IPS DF 6.9 (cell line): ENCODE data around the gene MPPE1.
A peak's percentile ranks its signal among the peaks of the same experiment; 100 is the strongest.
"Not testable (repeated sequence)": the region's sequence is repeated elsewhere in the genome, so short reads cannot be mapped to it uniquely, and the experiment has no call there.

ENCODE experiments used
- DNase-seq: peaks from one replicate; pipeline ENCODE4 v3.0.0-alpha.2; 2013; ENCODE audit warnings: low read depth, low spot score
- H3K27ac ChIP-seq: one replicate; pipeline ENCODE4 v1.5.1; 2013; ENCODE audit warnings: low read length, control low read depth
- H3K27me3 ChIP-seq: 2 replicates; pipeline ENCODE4 v1.6.1; 2013; ENCODE audit warnings: mild to moderate bottlenecking, low read length; ENCODE audit not compliant: control insufficient read depth, insufficient read depth
- H3K36me3 ChIP-seq: 2 replicates; pipeline ENCODE4 v1.6.1; 2013; ENCODE audit warnings: low read length; ENCODE audit not compliant: control insufficient read depth, insufficient read depth
- H3K4me1 ChIP-seq: 2 replicates; pipeline ENCODE4 v1.6.1; 2013; ENCODE audit warnings: low read length; ENCODE audit not compliant: control insufficient read depth, insufficient read depth
- H3K4me3 ChIP-seq: 2 replicates; pipeline ENCODE4 v1.5.1; 2013; ENCODE audit warnings: mild to moderate bottlenecking, low read length
- H3K9me3 ChIP-seq: 2 replicates; pipeline ENCODE4 v1.6.1; 2013; ENCODE audit warnings: low read length, inconsistent platforms; ENCODE audit not compliant: control insufficient read depth, insufficient read depth
- WGBS: extraction: QIAGEN DNeasy Blood & Tissue Kit; methylation state at CpG from one replicate; pipeline ENCODE4 v1.1.7; 2013; ENCODE audit warnings: mixed read lengths, missing lambda C conversion rate; ENCODE audit not compliant: insufficient read length, insufficient coverage; 5-methylcytosine and 5-hydroxymethylcytosine counted together

Gene MPPE1

GRCh38 chr18:11947214-11948191 lies 39.4 kb upstream of the MPPE1 start:
- no peaks in the 10 kb centered on the region for H3K9me3 ChIP-seq
- H3K4me1 ChIP-seq = peaks cover 7% of the 10 kb centered on the region; the same call in 1 of the 2 replicates
- H3K27ac ChIP-seq = no peak overlapping the region
- H3K4me3 ChIP-seq = peak overlapping the region; percentile 59; the same call in 1 of the 2 replicates
- DNase-seq = peak; percentile 64
- WGBS = no CpG with 5 or more reads among the region's 55 CpGs
- no peaks in the 10 kb centered on the region for H3K36me3 ChIP-seq
- H3K27me3 ChIP-seq = no peaks in the 10 kb centered on the region

- no peaks in the 10 kb centered on the region for H3K27me3 ChIP-seq
- H3K4me3 ChIP-seq = no peak overlapping the region
- H3K4me1 ChIP-seq = peaks cover 6% of the 10 kb centered on the region; the same call in 1 of the 2 replicates
- no CpG with 5 or more reads among the region's 3 CpGs for WGBS
- no peak for DNase-seq
- no peak overlapping the region for H3K27ac ChIP-seq
- no peaks in the 10 kb centered on the region for H3K9me3 ChIP-seq
- no peaks in the 10 kb centered on the region for H3K36me3 ChIP-seq
Observed at GRCh38 chr18:11946756-11947155, 38.6 kb upstream of the MPPE1 start.

- not testable (repeated sequence) for H3K4me1 ChIP-seq, H3K4me3 ChIP-seq, H3K36me3 ChIP-seq, H3K9me3 ChIP-seq, H3K27ac ChIP-seq, DNase-seq, H3K27me3 ChIP-seq
- no CpG with 5 or more reads among the region's 22 CpGs for WGBS
Observed at GRCh38 chr18:11945834-11946659, 37.9 kb upstream of the MPPE1 start.

- no CpG with 5 or more reads among the region's 5 CpGs for WGBS
Observed at GRCh38 chr18:11944786-11945185, 36.7 kb upstream of the MPPE1 start.

GRCh38 chr18:11944252-11944651 lies 36.1 kb upstream of the MPPE1 start:
- DNase-seq = no peak
- no peaks in the 10 kb centered on the region for H3K36me3 ChIP-seq
- no CpG with 5 or more reads among the region's 4 CpGs for WGBS
- H3K27me3 ChIP-seq = no peaks in the 10 kb centered on the region
- H3K4me1 ChIP-seq = peaks cover 2% of the 10 kb centered on the region; the same call in 1 of the 2 replicates
- H3K9me3 ChIP-seq = no peaks in the 10 kb centered on the region
- H3K27ac ChIP-seq = no peak overlapping the region
- H3K4me3 ChIP-seq = no peak overlapping the region

More at GRCh38 chr18:11944786-11945185, 36.7 kb upstream of the MPPE1 start:
- H3K9me3 ChIP-seq = no peaks in the 10 kb centered on the region
- no peaks in the 10 kb centered on the region for H3K36me3 ChIP-seq
- no peaks in the 10 kb centered on the region for H3K27me3 ChIP-seq
- H3K27ac ChIP-seq = no peak overlapping the region
- H3K4me3 ChIP-seq = no peak overlapping the region
- peaks cover 2% of the 10 kb centered on the region; the same call in 1 of the 2 replicates for H3K4me1 ChIP-seq
- DNase-seq = no peak

DNA sequence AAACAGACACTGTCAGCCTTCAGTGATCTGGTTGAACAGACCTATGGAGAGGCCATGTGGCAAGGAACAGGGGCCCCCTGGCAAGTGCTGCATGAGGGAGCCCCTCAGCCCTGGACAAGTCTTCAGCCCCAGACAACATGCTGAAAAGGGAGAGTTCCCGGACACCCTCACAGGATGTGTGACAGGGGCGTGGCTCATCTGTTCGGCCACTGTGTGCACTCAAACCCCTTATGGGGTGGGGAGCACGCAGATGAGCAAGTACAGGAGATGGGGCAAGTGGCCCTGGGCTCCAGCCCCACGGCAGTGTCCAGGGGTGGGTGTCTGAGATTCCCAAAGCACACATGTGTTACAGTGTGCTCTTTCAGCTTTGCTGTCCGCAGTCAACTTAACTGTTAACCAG lies 35.4 kb upstream of the MPPE1 start:
- H3K4me1 ChIP-seq = no peaks in the 10 kb centered on the region; the same call in 1 of the 2 replicates
- no peak overlapping the region for H3K27ac ChIP-seq
- H3K36me3 ChIP-seq = no peaks in the 10 kb centered on the region
- H3K27me3 ChIP-seq = no peaks in the 10 kb centered on the region
- no CpG with 5 or more reads among the region's 6 CpGs for WGBS
- no peaks in the 10 kb centered on the region for H3K9me3 ChIP-seq
- DNase-seq = no peak
- H3K4me3 ChIP-seq = no peak overlapping the region

DNA sequence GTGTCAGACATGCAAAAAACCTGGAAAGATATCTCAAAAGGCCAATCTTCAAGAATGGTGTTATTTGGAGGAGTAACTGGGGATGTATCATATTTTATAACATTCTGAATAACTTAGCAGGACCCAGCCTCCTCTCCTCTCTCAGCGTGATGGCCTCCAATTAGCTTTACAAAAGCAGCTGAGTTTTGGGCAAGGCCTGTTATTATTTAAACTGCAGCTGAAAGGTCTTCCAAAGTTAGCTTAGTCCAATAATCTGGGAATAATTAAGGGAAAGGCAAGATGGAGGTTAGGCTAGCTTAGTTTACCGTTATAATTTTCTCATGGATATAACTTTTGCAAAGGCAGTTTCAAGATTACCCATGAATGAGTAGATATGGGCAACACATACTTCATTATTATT lies 32.8 kb upstream of the MPPE1 start:
- H3K27me3 ChIP-seq = no peaks in the 10 kb centered on the region
- no peaks in the 10 kb centered on the region for H3K36me3 ChIP-seq
- H3K4me3 ChIP-seq = no peak overlapping the region
- H3K4me1 ChIP-seq = no peaks in the 10 kb centered on the region
- WGBS = no CpG with 5 or more reads among the region's 2 CpGs
- no peaks in the 10 kb centered on the region for H3K9me3 ChIP-seq
- no peak overlapping the region for H3K27ac ChIP-seq
- DNase-seq = no peak

DNA sequence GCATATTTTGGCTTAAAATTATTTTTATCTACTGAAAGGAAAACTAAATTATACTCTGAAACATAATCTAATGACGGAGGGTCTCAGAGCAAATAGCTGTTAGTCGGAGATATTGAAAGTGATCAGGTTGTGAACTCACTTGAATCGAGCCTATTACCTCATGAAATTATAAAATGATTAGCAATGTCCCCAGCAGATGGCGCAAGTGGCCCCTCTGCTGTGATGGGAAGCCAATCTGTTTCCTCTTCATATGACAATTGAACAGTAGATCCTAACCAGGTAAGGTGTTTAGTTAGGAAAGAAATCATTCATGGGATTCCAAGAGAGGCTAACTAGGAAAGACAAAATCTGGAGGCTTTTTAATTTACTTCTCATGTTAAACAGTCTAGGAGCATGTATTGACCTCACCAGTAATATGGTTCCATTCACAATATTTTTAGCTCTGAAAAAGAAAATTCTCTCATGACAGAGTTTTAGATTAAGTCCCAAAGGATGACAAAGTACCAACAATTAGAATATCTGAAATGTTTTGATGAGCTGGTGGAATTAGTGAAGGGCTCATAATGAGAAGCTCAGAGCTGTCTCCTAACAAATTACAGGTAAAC lies 29.9 kb upstream of the MPPE1 start:
- Histone ChIP-seq H3K36me3 (no peaks in the 10 kb centered on the region), H3K27ac (no peak overlapping the region), H3K4me1 (no peaks in the 10 kb centered on the region), H3K9me3 (no peaks in the 10 kb centered on the region), H3K4me3 (no peak overlapping the region), H3K27me3 (no peaks in the 10 kb centered on the region)
- no CpG with 5 or more reads among the region's 4 CpGs for WGBS
- DNase-seq = no peak

DNA sequence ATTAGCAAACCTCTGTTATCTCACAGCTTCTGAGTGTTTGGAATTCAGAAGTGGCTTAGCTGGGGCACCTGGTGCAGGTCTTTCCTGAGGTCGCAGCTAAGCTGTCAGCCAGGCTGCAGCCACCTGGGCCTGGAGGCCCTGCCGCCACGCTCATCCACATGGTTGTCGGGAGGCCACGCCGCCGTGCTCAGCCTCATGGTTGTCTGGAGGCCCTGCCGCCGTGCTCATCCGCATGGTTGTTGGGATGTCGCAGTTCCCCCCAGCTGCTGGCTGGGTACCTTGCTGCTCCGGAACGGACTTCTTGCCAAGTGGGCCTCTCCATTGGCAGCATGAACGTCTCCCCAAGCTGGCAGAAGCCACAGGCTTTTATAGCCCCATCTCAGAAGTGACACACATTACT lies 24.3 kb upstream of the MPPE1 start:
- H3K27me3 ChIP-seq = no peaks in the 10 kb centered on the region
- H3K36me3 ChIP-seq = no peaks in the 10 kb centered on the region
- DNase-seq = no peak
- no peaks in the 10 kb centered on the region for H3K9me3 ChIP-seq
- WGBS = no CpG with 5 or more reads among the region's 14 CpGs
- no peak overlapping the region for H3K27ac ChIP-seq
- H3K4me3 ChIP-seq = no peak overlapping the region
- no peaks in the 10 kb centered on the region for H3K4me1 ChIP-seq

- Histone ChIP-seq H3K4me3 (no peak overlapping the region), H3K4me1 (no peaks in the 10 kb centered on the region), H3K9me3 (no peaks in the 10 kb centered on the region), H3K36me3 (no peaks in the 10 kb centered on the region), H3K27ac (no peak overlapping the region), H3K27me3 (no peaks in the 10 kb centered on the region)
- WGBS = no CpG with 5 or more reads among the region's 1 CpG
- no peak for DNase-seq
Observed at GRCh38 chr18:11927497-11927896, 19.4 kb upstream of the MPPE1 start.
